NCI-H82 (cell line): ENCODE measurements around the gene SLC43A1.
A peak's percentile ranks its signal among the peaks of the same experiment; 100 is the strongest.

Experiments used
- DNase-seq: peaks from one replicate; lab custom pipeline; 2025; lab: John Stamatoyannopoulos, UW

The SLC43A1 gene

GRCh38 chr11:57529012-57529411 lies 13.5 kb upstream of the SLC43A1 start:
- DNase-seq, result no peak

- peak; percentile 72 for DNase-seq
Observed at GRCh38 chr11:57527056-57527631, 11.6 kb upstream of the SLC43A1 start.

- no peak for DNase-seq
Observed at GRCh38 chr11:57523419-57523818, 7.9 kb upstream of the SLC43A1 start.

- DNase-seq, result no peak
Observed at GRCh38 chr11:57521116-57521515, 5.6 kb upstream of the SLC43A1 start.

GRCh38 chr11:57516061-57516443 lies 550 bp upstream of the SLC43A1 start:
- no peak for DNase-seq

- DNase-seq, result peak; percentile 69
Observed at GRCh38 chr11:57514538-57515331, 767 bp downstream of the SLC43A1 start.

- DNase-seq, result peak; percentile 55
Observed at GRCh38 chr11:57513911-57514537, 1.5 kb downstream of the SLC43A1 start.

- DNase-seq, result no peak
Observed at GRCh38 chr11:57513452-57513795, 2.1 kb downstream of the SLC43A1 start.

- no peak for DNase-seq
Observed at GRCh38 chr11:57512646-57513451, 2.7 kb downstream of the SLC43A1 start.

GRCh38 chr11:57511741-57512430 lies 3.6 kb downstream of the SLC43A1 start:
- DNase-seq, result no peak

- no peak for DNase-seq
Observed at GRCh38 chr11:57508341-57509170, 6.9 kb downstream of the SLC43A1 start.

- DNase-seq, result no peak
Observed at GRCh38 chr11:57506522-57506921, 9.0 kb downstream of the SLC43A1 start.

- DNase-seq, result no peak
Observed at GRCh38 chr11:57504511-57504910, 11.0 kb downstream of the SLC43A1 start.

GRCh38 chr11:57502870-57503269 lies 12.6 kb downstream of the SLC43A1 start:
- DNase-seq, result no peak

GRCh38 chr11:57502376-57502775 lies 13.1 kb downstream of the SLC43A1 start:
- DNase-seq, result no peak

- no peak for DNase-seq
Observed at GRCh38 chr11:57501953-57502352, 13.5 kb downstream of the SLC43A1 start.

GRCh38 chr11:57500926-57501325 lies 14.6 kb downstream of the SLC43A1 start:
- DNase-seq, result no peak

GRCh38 chr11:57500515-57500914 lies 15.0 kb downstream of the SLC43A1 start:
- no peak for DNase-seq

GRCh38 chr11:57499983-57500461 lies 15.5 kb downstream of the SLC43A1 start:
- DNase-seq, result no peak

GRCh38 chr11:57499413-57499982 lies 16.0 kb downstream of the SLC43A1 start:
- peak; percentile 97 for DNase-seq

- no peak for DNase-seq
Observed at GRCh38 chr11:57498540-57498939, 17.0 kb downstream of the SLC43A1 start.
